Measurements from ENCODE around the gene IGSF3. TPM values are rescaled to one million over a fixed set of nuclear protein-coding genes. Genes with fewer than 3 reads are reported as not detected.

Gene IGSF3
- total and polyA plus RNA-seq, 10 of the 15 experiments (the other 5 are each of a cell fraction or from before 2014, with no cell fraction given), result 1.4 to 18.0 (median 9.6) TPM

DNA sequence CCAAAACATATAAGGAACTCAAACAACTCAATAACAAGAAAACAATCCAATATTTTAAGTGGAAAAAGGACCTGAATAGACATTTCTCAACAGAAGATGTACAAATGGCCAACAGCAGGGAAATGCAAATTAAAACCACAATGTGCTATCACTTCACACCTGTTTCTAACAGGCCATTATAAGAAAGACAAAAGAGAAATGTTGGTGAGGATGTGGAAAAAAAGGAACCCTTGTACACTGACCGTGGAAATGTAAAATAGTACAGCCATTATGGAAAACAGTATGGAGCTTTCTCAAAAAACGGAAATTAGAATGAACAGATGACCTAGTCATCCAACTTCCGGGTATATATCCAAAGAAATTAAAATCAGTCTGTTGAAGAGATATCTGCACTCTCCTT is 48.9 kb upstream of the IGSF3 start:
- no peak for TF ChIP-seq ESRRA (IDR thresholded peaks at IDR 0.05; ENCODE audit: low read length)
- TF ChIP-seq ATF7 (IDR thresholded peaks at IDR 0.05; ENCODE audit: low read depth), result 0 out of 2 replicates have a peak, but pooled peaks have one; percentile 20
- TF ChIP-seq IKZF1 (conservative IDR thresholded peaks at IDR 0.05), result 0 out of 2 replicates have a peak, but pooled peaks have one; percentile 33
- no peak for TF ChIP-seq ZNF207 (IDR thresholded peaks at IDR 0.05; ENCODE audit: borderline replicate concordance)
- peak; percentile 55 to 62; a peak in 2 of 4 replicates for TF ChIP-seq IKZF2 (IDR thresholded peaks at IDR 0.05)
- TF ChIP-seq BCL3 (IDR thresholded peaks at IDR 0.05; ENCODE audit: borderline replicate concordance, insufficient read depth, low read depth, low read length, poor library complexity, severe bottlenecking), result no peak
- 0 out of 2 replicates have a peak, but pooled peaks have one; percentile 27 for TF ChIP-seq BMI1 (IDR thresholded peaks at IDR 0.05; ENCODE audit: borderline replicate concordance)
- TF ChIP-seq IRF4 (IDR thresholded peaks at IDR 0.05; ENCODE audit: low read depth, low read length), result no peak
- no peak for TF ChIP-seq POLR2AphosphoS2 (IDR thresholded peaks at IDR 0.05; ENCODE audit: low read depth, low read length)
- TF ChIP-seq KLF5 (IDR thresholded peaks at IDR 0.05; ENCODE audit: partially characterized antibody), result no peak
- TF ChIP-seq, protein P1, sequence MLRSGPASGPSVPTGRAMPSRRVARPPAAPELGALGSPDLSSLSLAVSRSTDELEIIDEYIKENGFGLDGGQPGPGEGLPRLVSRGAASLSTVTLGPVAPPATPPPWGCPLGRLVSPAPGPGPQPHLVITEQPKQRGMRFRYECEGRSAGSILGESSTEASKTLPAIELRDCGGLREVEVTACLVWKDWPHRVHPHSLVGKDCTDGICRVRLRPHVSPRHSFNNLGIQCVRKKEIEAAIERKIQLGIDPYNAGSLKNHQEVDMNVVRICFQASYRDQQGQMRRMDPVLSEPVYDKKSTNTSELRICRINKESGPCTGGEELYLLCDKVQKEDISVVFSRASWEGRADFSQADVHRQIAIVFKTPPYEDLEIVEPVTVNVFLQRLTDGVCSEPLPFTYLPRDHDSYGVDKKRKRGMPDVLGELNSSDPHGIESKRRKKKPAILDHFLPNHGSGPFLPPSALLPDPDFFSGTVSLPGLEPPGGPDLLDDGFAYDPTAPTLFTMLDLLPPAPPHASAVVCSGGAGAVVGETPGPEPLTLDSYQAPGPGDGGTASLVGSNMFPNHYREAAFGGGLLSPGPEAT (IDR thresholded peaks at IDR 0.05; ENCODE audit: low read depth), result 0 out of 2 replicates have a peak, but pooled peaks have one; percentile 12
- no peak for TF ChIP-seq ZNF217 (IDR thresholded peaks at IDR 0.05)
- TF ChIP-seq MEF2A (IDR thresholded peaks at IDR 0.05; ENCODE audit: insufficient read depth, low read depth, low read length), result no peak
- peak; percentile 48; the same call in 1 of the 2 replicates for TF ChIP-seq MTA2 (IDR thresholded peaks at IDR 0.05; ENCODE audit: low read depth)
- ATAC-seq (peak; percentile 46), FAIRE-seq (no peak), DNase-seq (ENCODE audit: low read depth, low spot score) (no peak)
- H3K27ac ChIP-seq (ENCODE audit: control insufficient read depth, insufficient read depth), result no peak overlapping the region
- no TSS peak for BruUV-seq (replicated peaks)
- no peaks in the 10 kb centered on the region for H3K27me3 ChIP-seq (replicated peaks in 1 of 2; ENCODE audit: control insufficient read depth in 2 of 2, insufficient read depth in 2 of 2, low read length in 1 of 2)
- H3K9me3 ChIP-seq (replicated peaks; ENCODE audit: control insufficient read depth, insufficient read depth, low read length), result peaks cover 4% of the 10 kb centered on the region; the same call in 2 of the 3 replicates
- intact Hi-C loops (cut with micrococcal nuclease; ENCODE audit: unreplicated experiment) (no loop called here), in situ Hi-C loops (cut with MboI) (no loop called here)
- H3K4me2 ChIP-seq (ENCODE audit: control insufficient read depth, insufficient read depth), result no peak overlapping the region
- no peaks in the 10 kb centered on the region for H3K79me2 ChIP-seq (ENCODE audit: control insufficient read depth, insufficient read depth, low read length)
- 15% methylated on average over 3 of the region's 3 CpGs for WGBS (ENCODE audit: insufficient coverage, insufficient replicate concordance, low lambda C conversion rate, missing lambda C conversion rate)
- CTCF ChIA-PET, result interaction anchor here (1.2 to 6.2 kb wide), 4 partner anchors 8 to 143 kb away, joined by 3 to 39 read pairs (median 5); no protein-coding TSS in a partner anchor
- no peaks in the 10 kb centered on the region for H3K4me1 ChIP-seq (ENCODE audit: control insufficient read depth, insufficient read depth, low read length)
- no peak overlapping the region for H3K4me3 ChIP-seq
- POLR2A ChIA-PET, result no interaction called here
- no peak overlapping the region for H2AFZ ChIP-seq (ENCODE audit: control insufficient read depth, low read depth, low read length)
- H3K36me3 ChIP-seq (ENCODE audit: control insufficient read depth in 2 of 2, insufficient read depth in 2 of 2, low read length in 1 of 2), result no peaks in the 10 kb centered on the region
- no peak overlapping the region for H3K9ac ChIP-seq (ENCODE audit: control insufficient read depth, insufficient read depth, low read length)
- SMC1A ChIA-PET (ENCODE audit: uncharacterized antibody, unreplicated experiment), result interaction anchor here (0.7 to 2.0 kb wide), 8 partner anchors 10 to 275 kb away, joined by 3 to 9 read pairs (median 4); no protein-coding TSS in a partner anchor
- H4K20me1 ChIP-seq (ENCODE audit: control insufficient read depth, insufficient read depth), result no peaks in the 10 kb centered on the region
- RAD21 ChIA-PET (ENCODE audit: unreplicated experiment), result interaction anchor here (0.7 kb wide), 1 partner anchor 215 kb away, joined by 3 read pairs; no protein-coding TSS in a partner anchor
